GM12864 (cell line): ENCODE results near the gene PLXNC1.

Source experiments
- DNase-seq: peaks from one replicate; pipeline ENCODE4 v3.0.0-alpha.2; 2011; ENCODE audit warnings: low read depth
- H3K4me3 ChIP-seq: 2 replicates; pipeline ENCODE4 v1.5.1; 2011; ENCODE audit warnings: mild to moderate bottlenecking, low read depth, low read length, control low read depth
- TF ChIP-seq, protein P1 (sequence below): IDR thresholded peaks from 2 replicates; pipeline ENCODE4 v1.5.1; 2011; ENCODE audit warnings: low read depth, mild to moderate bottlenecking, moderate library complexity, low read length, control low read depth, inconsistent platforms; ENCODE audit errors: missing control alignments

Gene PLXNC1

DNA sequence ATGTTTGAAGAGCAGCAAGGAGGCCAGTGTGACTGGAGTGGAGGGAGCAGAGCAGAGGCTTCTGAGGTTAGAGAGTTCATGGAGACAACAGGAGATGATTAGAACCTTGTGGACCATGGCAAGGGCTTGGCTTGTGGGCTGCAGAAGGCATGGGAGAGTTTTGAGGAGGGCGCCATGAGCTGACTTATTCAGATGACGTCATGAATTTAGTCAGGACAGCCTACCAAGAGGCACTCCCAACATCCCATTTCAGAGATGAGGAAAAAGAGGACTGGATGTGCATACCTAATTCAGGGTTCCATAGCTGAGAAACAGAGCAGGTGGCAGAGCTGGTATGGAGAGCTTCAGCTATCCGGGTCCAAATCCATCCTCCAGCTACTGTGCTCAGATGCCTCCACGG lies 101.8 kb downstream of the PLXNC1 start:
- no peak overlapping the region for H3K4me3 ChIP-seq
- TF ChIP-seq, protein P1, sequence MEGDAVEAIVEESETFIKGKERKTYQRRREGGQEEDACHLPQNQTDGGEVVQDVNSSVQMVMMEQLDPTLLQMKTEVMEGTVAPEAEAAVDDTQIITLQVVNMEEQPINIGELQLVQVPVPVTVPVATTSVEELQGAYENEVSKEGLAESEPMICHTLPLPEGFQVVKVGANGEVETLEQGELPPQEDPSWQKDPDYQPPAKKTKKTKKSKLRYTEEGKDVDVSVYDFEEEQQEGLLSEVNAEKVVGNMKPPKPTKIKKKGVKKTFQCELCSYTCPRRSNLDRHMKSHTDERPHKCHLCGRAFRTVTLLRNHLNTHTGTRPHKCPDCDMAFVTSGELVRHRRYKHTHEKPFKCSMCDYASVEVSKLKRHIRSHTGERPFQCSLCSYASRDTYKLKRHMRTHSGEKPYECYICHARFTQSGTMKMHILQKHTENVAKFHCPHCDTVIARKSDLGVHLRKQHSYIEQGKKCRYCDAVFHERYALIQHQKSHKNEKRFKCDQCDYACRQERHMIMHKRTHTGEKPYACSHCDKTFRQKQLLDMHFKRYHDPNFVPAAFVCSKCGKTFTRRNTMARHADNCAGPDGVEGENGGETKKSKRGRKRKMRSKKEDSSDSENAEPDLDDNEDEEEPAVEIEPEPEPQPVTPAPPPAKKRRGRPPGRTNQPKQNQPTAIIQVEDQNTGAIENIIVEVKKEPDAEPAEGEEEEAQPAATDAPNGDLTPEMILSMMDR = no peak
- DNase-seq = no peak

GRCh38 chr12:94254270-94254669 lies 105.9 kb downstream of the PLXNC1 start:
- DNase-seq = no peak
- TF ChIP-seq, protein P1 = no peak
- H3K4me3 ChIP-seq = no peak overlapping the region

- H3K4me3 ChIP-seq = no peak overlapping the region
- DNase-seq = no peak
- TF ChIP-seq, protein P1 = no peak
Measured at GRCh38 chr12:94255006-94255405, 106.6 kb downstream of the PLXNC1 start.

- TF ChIP-seq, protein P1 = no peak
- no peak for DNase-seq
- no peak overlapping the region for H3K4me3 ChIP-seq
Measured at GRCh38 chr12:94255428-94255827, 107.1 kb downstream of the PLXNC1 start.

- TF ChIP-seq, protein P1 = no peak
- H3K4me3 ChIP-seq = no peak overlapping the region
- peak; percentile 60 for DNase-seq
Measured at GRCh38 chr12:94258593-94258992, 110.2 kb downstream of the PLXNC1 start.

- H3K4me3 ChIP-seq = no peak overlapping the region
- no peak for DNase-seq
- TF ChIP-seq, protein P1 = no peak
Measured at GRCh38 chr12:94260017-94260416, 111.6 kb downstream of the PLXNC1 start.

GRCh38 chr12:94260717-94261116 lies 112.3 kb downstream of the PLXNC1 start:
- H3K4me3 ChIP-seq = no peak overlapping the region
- DNase-seq = no peak
- TF ChIP-seq, protein P1 = no peak
